Spleen (tissue), 11 donors: ENCODE measurements around the gene S100A16. TPM values are rescaled to one million over a fixed set of nuclear protein-coding genes. Genes with fewer than 3 reads are reported as not detected.

Experiments used
- DNase-seq: peaks from one replicate; pipeline ENCODE4 v3.0.0-alpha.2; 2020
- H3K27ac ChIP-seq, 8 donors: fragments of 200-600 bp; sonication (generic) in 7 of 8; 1 replicate in 4 of 8; 2 replicates in 4 of 8; pipeline versions ENCODE4 v1.5.0 to v1.8.0; 2016 to 2021; ENCODE audit warnings: inconsistent platforms in 4 of 8, mild to moderate bottlenecking in 4 of 8, moderate library complexity in 1 of 8
- H3K27me3 ChIP-seq, 7 donors: fragments of 200-600 bp; sonication (generic) in 6 of 7; replicated peaks in 1 of 7; 1 replicate in 4 of 7; 2 replicates in 3 of 7; pipeline versions ENCODE4 v1.5.0 to v1.8.0; 2016 to 2021; ENCODE audit warnings: inconsistent platforms in 3 of 7, mild to moderate bottlenecking in 1 of 7
- H3K36me3 ChIP-seq, 6 donors: fragments of 200-600 bp; sonication (generic) in 5 of 6; 1 replicate in 4 of 6; 2 replicates in 2 of 6; pipeline versions ENCODE4 v1.5.0 to v1.8.0; 2016 to 2021; ENCODE audit warnings: inconsistent platforms in 2 of 6
- H3K4me1 ChIP-seq, 6 donors: fragments of 200-600 bp; sonication (generic) in 5 of 6; 1 replicate in 3 of 6; 2 replicates in 3 of 6; pipeline versions ENCODE4 v1.5.0 to v1.8.0; 2016 to 2021; ENCODE audit warnings: inconsistent platforms in 3 of 6
- H3K4me3 ChIP-seq, 8 donors: fragments of 200-600 bp; sonication (generic) in 7 of 8; 1 replicate in 4 of 8; 2 replicates in 4 of 8; pipeline versions ENCODE4 v1.5.0 to v1.8.0; 2016 to 2021; ENCODE audit warnings: inconsistent platforms in 4 of 8, mild to moderate bottlenecking in 4 of 8, moderate library complexity in 2 of 8
- H3K9me3 ChIP-seq, 8 donors: fragments of 200-600 bp; sonication (generic) in 7 of 8; 1 replicate in 4 of 8; 2 replicates in 4 of 8; pipeline versions ENCODE4 v1.5.0 to v1.8.0; 2016 to 2021; ENCODE audit warnings: inconsistent platforms in 4 of 8
- CTCF ChIP-seq, 11 experiments: fragments of 200-600 bp in 7 of 11; fragments of 450-650 bp in 4 of 11; sonication (generic) in 4 of 11; IDR thresholded peaks in 8 of 11; conservative IDR thresholded peaks in 3 of 11; 1 replicate in 7 of 11; 2 replicates in 4 of 11; pipeline versions ENCODE4 v1.4.0 to v1.8.0; 2016 to 2021; ENCODE audit warnings: antibody characterized with exemption in 11 of 11, inconsistent platforms in 4 of 11, mild to moderate bottlenecking in 1 of 11
- POLR2A ChIP-seq, 3 donors: fragments of 450-650 bp; IDR thresholded peaks; one replicate each; pipeline ENCODE4 v1.5.1; 2017; ENCODE audit warnings: antibody characterized with exemption in 3 of 3, mild to moderate bottlenecking in 1 of 3
- POLR2AphosphoS5 ChIP-seq, 3 donors: sonication (generic); formaldehyde crosslinking; IDR thresholded peaks; one replicate each; pipeline ENCODE4 v1.5.1; 2017; ENCODE audit warnings: antibody characterized with exemption in 3 of 3
- WGBS, 5 donors: extraction: QIAGEN DNeasy Blood & Tissue Kit in 3 of 5; methylation state at CpG; one replicate each; pipeline versions ENCODE4 v1.1.5 to v1.1.7; 2013 to 2018; 5-methylcytosine and 5-hydroxymethylcytosine counted together
- intact Hi-C: fragments of 100-400 bp; cut with DNase I; formaldehyde crosslinking; loops from one replicate; pipeline ENCODE4 v1.15.0; 2023; ENCODE audit warnings: low total_unique reads
- polyA plus RNA-seq, 3 donors: library from polyadenylated mRNA; stranded (reverse); fragments of 200-250 nt; gene quantifications; one replicate each; pipeline ENCODE4 v1.2.1, GENCODE V29; 2013
- total RNA-seq, 7 donors: library from RNA; depleted of rRNA in 3 of 7; stranded (reverse); fragments of >200 nt in 3 of 7; fragmentation: NEBNext Ultra II Directional in 4 of 7; extraction: Animal tissue kit (Norgen Biotek cat#: 25700) in 4 of 7; gene quantifications; one replicate each; pipeline versions ENCODE4 v1.1.0 to v1.2.1, GENCODE V29; 2016 to 2021
- donor health status: healthy with polysubstance abuse.
- donor health status: DM: no; HTN: no; CAD: no; lungs with moderate emphysema.
- donor health status: DM: no; HTN: no; CAD: no.
- donor health status: Bipolar disorder and iron deficiency.
- donor health status: healthy.
- donor health status: DM: no; HTN: no; CAD: no.
- donor health status: DM: yes; HTN: yes; CAD: no.

Gene S100A16
- total and polyA plus RNA-seq, 10 donors = 52.0 to 111 (median 91.6) TPM

- H3K27ac ChIP-seq = no peak overlapping the region
- H3K9me3 ChIP-seq = no peaks in the 10 kb centered on the region
- no peak overlapping the region for H3K4me3 ChIP-seq
- DNase-seq = peak; percentile 9
- H3K4me1 ChIP-seq = peaks cover 4 to 19% (median 7%) of the 10 kb centered on the region in 6 donors
- no peak for TF ChIP-seq POLR2AphosphoS5 (IDR thresholded peaks at IDR 0.05)
- no peak for TF ChIP-seq CTCF (IDR thresholded peaks at IDR 0.05 in 8 of 11, conservative IDR thresholded peaks at IDR 0.05 in 3 of 11)
- no peak for TF ChIP-seq POLR2A (IDR thresholded peaks at IDR 0.05)
- intact Hi-C loops = loop anchor here (10.0 kb wide), 1 partner anchor 206 kb away; the partner anchor contains the start of gene S100A9
- H3K36me3 ChIP-seq = no peaks in the 10 kb centered on the region
- H3K27me3 ChIP-seq = no peaks in the 10 kb centered on the region
- 87 to 94% (median 91%) methylated on average over 10 of the region's 10 CpGs for whole genome bisulfite sequencing, 5 donors
Observed at GRCh38 chr1:153560771-153561465, 52.0 kb downstream of the S100A16 start.

- DNase-seq = no peak
- Histone ChIP-seq H3K4me1 (peaks cover 0 to 13% (median under 1%) of the 10 kb centered on the region in 6 donors), H3K36me3 (no peaks in the 10 kb centered on the region), H3K27ac (no peak overlapping the region), H3K9me3 (no peaks in the 10 kb centered on the region), H3K4me3 (no peak overlapping the region), H3K27me3 (no peaks in the 10 kb centered on the region)
- TF ChIP-seq POLR2AphosphoS5 (IDR thresholded peaks at IDR 0.05) = no peak
- no peak for TF ChIP-seq CTCF (IDR thresholded peaks at IDR 0.05 in 8 of 11, conservative IDR thresholded peaks at IDR 0.05 in 3 of 11)
- no peak for TF ChIP-seq POLR2A (IDR thresholded peaks at IDR 0.05)
- intact Hi-C loops = loop anchor here (10.0 kb wide), 1 partner anchor 205 kb away; the partner anchor contains the start of gene S100A9
- 69 to 100% (median 100%) methylated on average over 2 of the region's 2 CpGs for WGBS, 5 donors
Observed at GRCh38 chr1:153560241-153560640, 52.7 kb downstream of the S100A16 start.

- no peaks in the 10 kb centered on the region for H3K27me3 ChIP-seq
- intact Hi-C loops = no loop called here
- H3K9me3 ChIP-seq = no peaks in the 10 kb centered on the region
- no peak for TF ChIP-seq POLR2A (IDR thresholded peaks at IDR 0.05)
- TF ChIP-seq CTCF (IDR thresholded peaks at IDR 0.05 in 8 of 11, conservative IDR thresholded peaks at IDR 0.05 in 3 of 11) = no peak
- no peak for TF ChIP-seq POLR2AphosphoS5 (IDR thresholded peaks at IDR 0.05)
- H3K36me3 ChIP-seq = no peaks in the 10 kb centered on the region
- DNase-seq = no peak
- H3K27ac ChIP-seq = no peak overlapping the region
- no peak overlapping the region for H3K4me3 ChIP-seq
- H3K4me1 ChIP-seq = peaks cover 0 to 27% (median 10%) of the 10 kb centered on the region in 6 donors
- 87 to 100% (median 94%) methylated on average over 3 of the region's 3 CpGs for WGBS, 5 donors
Observed at GRCh38 chr1:153557877-153558276, 55.1 kb downstream of the S100A16 start.

Other genes with a start within 250 kb of the S100A16 start
- 1,000 to 10,000 TPM in 1 of 7 donors, 100 to 1,000 TPM in 6; 138 to 1,354 (median 270) TPM for gene S100A12, start 237.5 kb downstream of the S100A16 start, total RNA-seq
- 100 to 1,000 TPM; 126 to 567 (median 139) TPM for gene S100A12, start 237.5 kb downstream of the S100A16 start, polyA plus RNA-seq
- gene S100A8, start 222.1 kb downstream of the S100A16 start, total RNA-seq = 1,000 to 10,000 TPM in 6 of 7 donors, 100 to 1,000 TPM in 1; 983 to 7,676 (median 1,629) TPM
- 1,000 to 10,000 TPM in 2 of 3 donors, 100 to 1,000 TPM in 1; 756 to 2,335 (median 1,287) TPM for gene S100A8, start 222.1 kb downstream of the S100A16 start, polyA plus RNA-seq
- not detected for gene S100A7A, start 196.6 kb downstream of the S100A16 start, total RNA-seq
- not detected for gene S100A7A, start 196.6 kb downstream of the S100A16 start, polyA plus RNA-seq
- not detected for gene S100A7, start 152.5 kb downstream of the S100A16 start, total RNA-seq
- not detected for gene S100A7, start 152.5 kb downstream of the S100A16 start, polyA plus RNA-seq
- 100 to 1,000 TPM; 121 to 403 (median 193) TPM for gene S100A6, start 77.1 kb downstream of the S100A16 start, total RNA-seq
- gene S100A6, start 77.1 kb downstream of the S100A16 start, polyA plus RNA-seq = 100 to 1,000 TPM; 578 to 779 (median 653) TPM
- 1 to 10 TPM in 1 of 7 donors, not detected in 6; 2.8 TPM for gene S100A5, start 72.2 kb downstream of the S100A16 start, total RNA-seq
- gene S100A5, start 72.2 kb downstream of the S100A16 start, polyA plus RNA-seq = under 1 TPM in 2 of 3 donors, not detected in 1; 0.32 to 0.46 TPM
- 100 to 1,000 TPM; 161 to 521 (median 309) TPM for gene S100A4, start 67.3 kb downstream of the S100A16 start, total RNA-seq
- 100 to 1,000 TPM; 309 to 755 (median 572) TPM for gene S100A4, start 67.3 kb downstream of the S100A16 start, polyA plus RNA-seq
- 1 to 10 TPM in 2 of 7 donors, under 1 TPM in 1, not detected in 4; 0.44 to 1.3 (median 1.0) TPM for gene S100A3, start 63.9 kb downstream of the S100A16 start, total RNA-seq
- 1 to 10 TPM; 1.1 to 2.6 (median 2.2) TPM for gene S100A3, start 63.9 kb downstream of the S100A16 start, polyA plus RNA-seq
- gene S100A2, start 47.3 kb downstream of the S100A16 start, total RNA-seq = under 1 TPM in 2 of 7 donors, not detected in 5; 0.60 to 0.97 TPM
- gene S100A2, start 47.3 kb downstream of the S100A16 start, polyA plus RNA-seq = 1 to 10 TPM in 2 of 3 donors, under 1 TPM in 1; 0.61 to 5.2 (median 2.8) TPM
- gene S100A14, start 3.2 kb upstream of the S100A16 start, total RNA-seq = 1 to 10 TPM in 1 of 7 donors, under 1 TPM in 3, not detected in 3; 0.28 to 1.0 (median 0.75) TPM
- 1 to 10 TPM; 1.2 to 3.0 (median 2.0) TPM for gene S100A14, start 3.2 kb upstream of the S100A16 start, polyA plus RNA-seq
- 100 to 1,000 TPM in 1 of 7 donors, 10 to 100 TPM in 6; 48.8 to 103 (median 72.4) TPM for gene S100A13, start 14.4 kb upstream of the S100A16 start, total RNA-seq
- 100 to 1,000 TPM; 118 to 146 (median 143) TPM for gene S100A13, start 14.4 kb upstream of the S100A16 start, polyA plus RNA-seq
- gene S100A1, start 15.3 kb upstream of the S100A16 start, total RNA-seq = 1 to 10 TPM in 1 of 7 donors, not detected in 6; 2.6 TPM
- gene S100A1, start 15.3 kb upstream of the S100A16 start, polyA plus RNA-seq = 10 to 100 TPM in 1 of 3 donors, 1 to 10 TPM in 2; 1.7 to 39.7 (median 8.2) TPM
- 100 to 1,000 TPM in 2 of 7 donors, 10 to 100 TPM in 5; 70.7 to 108 (median 86.3) TPM for gene CHTOP, start 20.9 kb upstream of the S100A16 start, total RNA-seq
- gene CHTOP, start 20.9 kb upstream of the S100A16 start, polyA plus RNA-seq = 10 to 100 TPM; 58.1 to 84.1 (median 73.1) TPM
- 10 to 100 TPM; 26.3 to 60.7 (median 33.5) TPM for gene SNAPIN, start 45.6 kb upstream of the S100A16 start, total RNA-seq
- 10 to 100 TPM; 37.1 to 50.3 (median 44.9) TPM for gene SNAPIN, start 45.6 kb upstream of the S100A16 start, polyA plus RNA-seq
- gene ILF2, start 57.9 kb upstream of the S100A16 start, total RNA-seq = 100 to 1,000 TPM in 1 of 7 donors, 10 to 100 TPM in 6; 80.9 to 105 (median 85.0) TPM
- 10 to 100 TPM; 54.9 to 90.3 (median 82.4) TPM for gene ILF2, start 57.9 kb upstream of the S100A16 start, polyA plus RNA-seq
- 1 to 10 TPM in 6 of 7 donors, under 1 TPM in 1; 0.83 to 5.1 (median 2.5) TPM for gene NPR1, start 65.6 kb upstream of the S100A16 start, total RNA-seq
- 1 to 10 TPM; 2.1 to 3.6 (median 3.4) TPM for gene NPR1, start 65.6 kb upstream of the S100A16 start, polyA plus RNA-seq
- 10 to 100 TPM; 38.1 to 66.2 (median 49.0) TPM for gene INTS3, start 114.9 kb upstream of the S100A16 start, total RNA-seq
- gene INTS3, start 114.9 kb upstream of the S100A16 start, polyA plus RNA-seq = 10 to 100 TPM; 24.7 to 51.9 (median 46.6) TPM
- 10 to 100 TPM; 11.1 to 28.4 (median 20.0) TPM for gene SLC27A3, start 162.3 kb upstream of the S100A16 start, total RNA-seq
- gene SLC27A3, start 162.3 kb upstream of the S100A16 start, polyA plus RNA-seq = 10 to 100 TPM; 23.4 to 54.5 (median 48.6) TPM